H1 (cell line): ENCODE data around the gene PCCA. TPM values are rescaled to one million over a fixed set of nuclear protein-coding genes. Genes with fewer than 3 reads are reported as not detected.

Source experiments
- CTCF ChIA-PET: fragments of 300-600 bp; sonication (Branson Sonifier 250); formaldehyde crosslinking; loops from one replicate; lab custom pipeline; 2021; ENCODE audit not compliant: partially characterized antibody; lab: Charles Lee
- POLR2A ChIA-PET: fragments of 300-600 bp; sonication (Branson Sonifier 250); formaldehyde crosslinking; loops from one replicate; lab custom pipeline; 2021; ENCODE audit warnings: inconsistent platforms; ENCODE audit not compliant: partially characterized antibody; lab: Charles Lee
- DNase-seq, 2 experiments: peaks; one replicate each; pipeline versions ENCODE4 v3.0.0 to v3.0.0-alpha.2; 2010 to 2022; ENCODE audit warnings: low spot score in 2 of 2, low read depth in 1 of 2, mixed read lengths in 1 of 2
- FAIRE-seq: peaks from 2 replicates; lab custom pipeline; 2011; peaks lifted over from hg19 to GRCh38; lab: Jason Lieb, UNC
- H2AFZ ChIP-seq: 2 replicates; pipeline ENCODE4 v1.8.1; 2012; ENCODE audit warnings: low read length, inconsistent platforms
- H2AK5ac ChIP-seq: 2 replicates; pipeline ENCODE4 v1.6.1; 2013; ENCODE audit warnings: low read depth, low read length
- H2BK120ac ChIP-seq: replicated peaks from 2 replicates; pipeline ENCODE3; 2013; ENCODE audit warnings: low read depth, low read length, inconsistent platforms
- H2BK12ac ChIP-seq: 2 replicates; pipeline ENCODE4 v1.6.1; 2013; ENCODE audit warnings: low read depth, low read length
- H2BK15ac ChIP-seq: 2 replicates; pipeline ENCODE4 v1.6.1; 2013; ENCODE audit warnings: low read length
- H2BK20ac ChIP-seq: 2 replicates; pipeline ENCODE4 v1.6.1; 2013; ENCODE audit warnings: low read length
- H2BK5ac ChIP-seq: 2 replicates; pipeline ENCODE4 v1.6.1; 2013; ENCODE audit warnings: low read depth, low read length
- H3K14ac ChIP-seq: 2 replicates; pipeline ENCODE4 v1.6.1; 2013; ENCODE audit warnings: inconsistent platforms; ENCODE audit not compliant: insufficient read length
- H3K18ac ChIP-seq: 2 replicates; pipeline ENCODE4 v1.6.1; 2013; ENCODE audit warnings: low read length; ENCODE audit errors: extremely low read depth
- H3K23ac ChIP-seq: 2 replicates; pipeline ENCODE4 v1.6.1; 2013; ENCODE audit warnings: inconsistent platforms; ENCODE audit not compliant: insufficient read length
- H3K23me2 ChIP-seq: 2 replicates; pipeline ENCODE4 v1.6.1; 2013; ENCODE audit warnings: low read depth, low read length
- H3K27ac ChIP-seq: 2 replicates; pipeline ENCODE4 v1.6.1; 2011; ENCODE audit warnings: low read depth, low read length, inconsistent platforms
- H3K27me3 ChIP-seq, 4 experiments: replicated peaks in 1 of 4; 1 replicate in 1 of 4; 2 replicates in 3 of 4; pipeline versions ENCODE4 v1.6.1 to v1.8.1; 2011 to 2013; ENCODE audit warnings: low read length in 3 of 4, mild to moderate bottlenecking in 3 of 4, inconsistent platforms in 2 of 4, mixed read lengths in 2 of 4, moderate library complexity in 1 of 4; ENCODE audit not compliant: control insufficient read depth in 3 of 4, insufficient read depth in 3 of 4; ENCODE audit errors: extremely low read depth in 1 of 4
- H3K36me3 ChIP-seq, 4 experiments: 2 replicates each; pipeline versions ENCODE4 v1.6.1 to v1.8.1; 2011 to 2013; ENCODE audit warnings: mild to moderate bottlenecking in 4 of 4, low read length in 3 of 4, moderate library complexity in 2 of 4, control low read depth in 1 of 4, inconsistent platforms in 1 of 4; ENCODE audit not compliant: insufficient read depth in 4 of 4, control insufficient read depth in 2 of 4
- H3K4ac ChIP-seq: replicated peaks from 2 replicates; pipeline ENCODE3; 2013; ENCODE audit warnings: low read length, low read depth, mixed read lengths, inconsistent platforms; ENCODE audit not compliant: insufficient read length
- H3K4me1 ChIP-seq, 4 experiments: replicated peaks in 1 of 4; 1 replicate in 1 of 4; 2 replicates in 3 of 4; pipeline versions ENCODE4 v1.6.1 to v1.8.1; 2011 to 2013; ENCODE audit warnings: low read length in 3 of 4, inconsistent platforms in 2 of 4, mixed read lengths in 1 of 4; ENCODE audit not compliant: insufficient read depth in 4 of 4, control insufficient read depth in 3 of 4
- H3K4me2 ChIP-seq, 2 experiments: 2 replicates each; pipeline versions ENCODE4 v1.6.1 to v1.8.1; 2011 to 2013; ENCODE audit warnings: low read depth in 2 of 2, low read length in 2 of 2, control low read depth in 1 of 2, inconsistent platforms in 1 of 2, mild to moderate bottlenecking in 1 of 2; ENCODE audit not compliant: insufficient read depth in 1 of 2
- H3K4me3 ChIP-seq, 4 experiments: fragments of 200-600, 300-600 bp in 1 of 4; sonication (generic), shearing (Covaris generic), sonication (Bioruptor Twin) in 1 of 4; 2 replicates each; pipeline versions ENCODE4 v1.5.1 to v1.8.1; 2011 to 2016; ENCODE audit warnings: low read length in 4 of 4, low read depth in 3 of 4, control low read depth in 2 of 4, inconsistent platforms in 2 of 4, mild to moderate bottlenecking in 2 of 4, mixed read lengths in 1 of 4, moderate library complexity in 1 of 4; ENCODE audit not compliant: insufficient read depth in 2 of 4; ENCODE audit errors: extremely low read depth in 1 of 4
- H3K56ac ChIP-seq: replicated peaks from 2 replicates; pipeline ENCODE3; 2013; ENCODE audit warnings: low read depth, mild to moderate bottlenecking, mixed read lengths, low read length, inconsistent platforms; ENCODE audit not compliant: insufficient read length
- H3K79me1 ChIP-seq: 2 replicates; pipeline ENCODE4 v1.6.1; 2013; ENCODE audit warnings: low read depth, low read length, control low read depth
- H3K79me2 ChIP-seq, 2 experiments: 2 replicates each; pipeline versions ENCODE4 v1.6.1 to v1.8.1; 2012 to 2013; ENCODE audit warnings: low read length in 2 of 2, mild to moderate bottlenecking in 2 of 2, inconsistent platforms in 1 of 2; ENCODE audit not compliant: insufficient read depth in 2 of 2, control insufficient read depth in 1 of 2
- H3K9ac ChIP-seq, 4 experiments: replicated peaks in 1 of 4; 1 replicate in 1 of 4; 2 replicates in 3 of 4; pipeline versions ENCODE4 v1.6.1 to v1.8.1; 2011 to 2013; ENCODE audit warnings: low read depth in 3 of 4, low read length in 3 of 4, control low read depth in 2 of 4, mild to moderate bottlenecking in 2 of 4, moderate library complexity in 2 of 4, inconsistent platforms in 1 of 4; ENCODE audit errors: extremely low read depth in 1 of 4
- H3K9me3 ChIP-seq, 2 experiments: 2 replicates each; pipeline versions ENCODE4 v1.6.1 to v1.8.1; 2012 to 2013; ENCODE audit warnings: mild to moderate bottlenecking in 2 of 2, moderate library complexity in 2 of 2, control low read depth in 1 of 2, inconsistent platforms in 1 of 2, low read depth in 1 of 2, low read length in 1 of 2, mixed read lengths in 1 of 2; ENCODE audit not compliant: insufficient read depth in 2 of 2
- H4K20me1 ChIP-seq, 2 experiments: replicated peaks in 1 of 2; 2 replicates each; pipeline versions ENCODE3 to v1.8.1; 2011 to 2013; ENCODE audit warnings: inconsistent platforms in 2 of 2, low read length in 2 of 2, mild to moderate bottlenecking in 1 of 2; ENCODE audit not compliant: insufficient read depth in 2 of 2, control insufficient read depth in 1 of 2
- H4K5ac ChIP-seq: 2 replicates; pipeline ENCODE4 v1.6.1; 2013; ENCODE audit warnings: low read length, low read depth, mixed read lengths, inconsistent platforms; ENCODE audit not compliant: insufficient read length
- H4K8ac ChIP-seq: 2 replicates; pipeline ENCODE4 v1.8.0; 2013; ENCODE audit warnings: mild to moderate bottlenecking, moderate library complexity, low read length, inconsistent platforms; ENCODE audit not compliant: insufficient read depth; ENCODE audit errors: extremely low read depth
- H4K91ac ChIP-seq: replicated peaks from 2 replicates; pipeline ENCODE3; 2013; ENCODE audit warnings: low read length, mixed read lengths, inconsistent platforms; ENCODE audit not compliant: insufficient read length
- CBX5 ChIP-seq: fragments of 300-800, 300-1000 bp; sonication (generic); IDR thresholded peaks from 2 replicates; pipeline ENCODE4 v1.7.1; 2016; ENCODE audit warnings: antibody characterized with exemption, low read length, low read depth
- CHD1 ChIP-seq: IDR thresholded peaks from 2 replicates; pipeline ENCODE4 v1.6.1; 2012; ENCODE audit warnings: low read depth, low read length, improper control_type of control experiment
- CREB1 ChIP-seq: IDR thresholded peaks from 2 replicates; pipeline ENCODE4 v1.6.1; 2012; ENCODE audit warnings: inconsistent platforms
- CTBP2 ChIP-seq: IDR thresholded peaks from 2 replicates; pipeline ENCODE4 v1.7.0; 2011; ENCODE audit warnings: borderline replicate concordance, mild to moderate bottlenecking, moderate library complexity, mixed read lengths, low read length; ENCODE audit not compliant: insufficient read depth, insufficient read length
- JUND ChIP-seq: IDR thresholded peaks from 2 replicates; pipeline ENCODE4 v1.6.1; 2011; ENCODE audit warnings: mild to moderate bottlenecking, improper control_type of control experiment, low read length
- MAFK ChIP-seq: IDR thresholded peaks from 2 replicates; pipeline ENCODE4 v1.6.1; 2012; ENCODE audit warnings: low read depth, mild to moderate bottlenecking, improper control_type of control experiment, low read length
- PHF8 ChIP-seq: fragments of 200-600 bp; sonication (generic); conservative IDR thresholded peaks from 2 replicates; pipeline ENCODE4 v1.7.1; 2012; ENCODE audit warnings: low read depth, mild to moderate bottlenecking, inconsistent platforms, low read length, moderate library complexity
- RNF2 ChIP-seq: fragments of 200-900, 300-1000 bp; sonication (generic); IDR thresholded peaks from 2 replicates; pipeline ENCODE4 v1.7.1; 2016; ENCODE audit warnings: borderline replicate concordance, low read depth, mild to moderate bottlenecking, antibody characterized with exemption, low read length; ENCODE audit not compliant: poor library complexity, severe bottlenecking; ENCODE audit errors: missing control alignments
- SIX5 ChIP-seq: IDR thresholded peaks from 2 replicates; pipeline ENCODE4 v1.6.1; 2011; ENCODE audit warnings: mild to moderate bottlenecking, low read depth, low read length
- SP2 ChIP-seq: IDR thresholded peaks from 2 replicates; pipeline ENCODE4 v1.6.1; 2012; ENCODE audit warnings: mild to moderate bottlenecking, low read length, inconsistent platforms
- TAF7 ChIP-seq: optimal IDR thresholded peaks from 2 replicates; pipeline ENCODE3; 2011; ENCODE audit warnings: low read depth, mild to moderate bottlenecking, inconsistent platforms, low read length, moderate library complexity, borderline replicate concordance
- TCF12 ChIP-seq: IDR thresholded peaks from 2 replicates; pipeline ENCODE4 v1.6.1; 2011; ENCODE audit warnings: low read depth, mild to moderate bottlenecking, low read length
- TEAD4 ChIP-seq: IDR thresholded peaks from 2 replicates; pipeline ENCODE4 v1.6.1; 2012; ENCODE audit warnings: low read depth, low read length, inconsistent platforms, mixed read lengths
- WGBS, 2 experiments: shearing (Covaris generic) in 1 of 2; methylation state at CpG; one replicate each; pipeline versions ENCODE4 v1.1.6 to v1.1.7; 2013 to 2015; ENCODE audit warnings: low lambda C conversion rate in 2 of 2, mixed read lengths in 2 of 2, inconsistent platforms in 1 of 2, low coverage in 1 of 2, missing lambda C conversion rate in 1 of 2; ENCODE audit not compliant: insufficient replicate concordance in 2 of 2, insufficient coverage in 1 of 2, insufficient read length in 1 of 2; ENCODE audit errors: extremely low coverage in 1 of 2, missing lambda C conversion rate in 1 of 2; 5-methylcytosine and 5-hydroxymethylcytosine counted together
- polyA plus RNA-seq, 7 experiments: library from polyadenylated mRNA; depleted of rRNA in 3 of 7; stranded (reverse) in 5 of 7; unstranded in 2 of 7; fragments of >200 nt in 5 of 7; fragments of 200-250 nt in 2 of 7; gene quantifications; 1 replicate in 5 of 7; 2 replicates in 1 of 7; 4 replicates in 1 of 7; pipeline versions ENCODE4 v1.2.1 to v1.2.3, GENCODE V29; 2011 to 2013; ENCODE audit warnings: missing spikeins in 2 of 7, mixed read lengths in 2 of 7
- total RNA-seq: library from RNA; stranded (reverse); fragmentation: NEBNext Ultra II Directional; extraction: Animal tissue kit (Norgen Biotek cat#: 25700); gene quantifications from 2 replicates; pipeline ENCODE4 v1.2.1, GENCODE V29; 2021
- TF ChIP-seq, protein P1 (sequence below): IDR thresholded peaks from 2 replicates; pipeline ENCODE4 v1.6.1; 2012; ENCODE audit warnings: inconsistent platforms

PCCA gene
- total and polyA plus RNA-seq, 2 of the 8 experiments (the other 6 are each of a cell fraction or from before 2014, with no cell fraction given): 18.4 to 49.8 TPM

DNA sequence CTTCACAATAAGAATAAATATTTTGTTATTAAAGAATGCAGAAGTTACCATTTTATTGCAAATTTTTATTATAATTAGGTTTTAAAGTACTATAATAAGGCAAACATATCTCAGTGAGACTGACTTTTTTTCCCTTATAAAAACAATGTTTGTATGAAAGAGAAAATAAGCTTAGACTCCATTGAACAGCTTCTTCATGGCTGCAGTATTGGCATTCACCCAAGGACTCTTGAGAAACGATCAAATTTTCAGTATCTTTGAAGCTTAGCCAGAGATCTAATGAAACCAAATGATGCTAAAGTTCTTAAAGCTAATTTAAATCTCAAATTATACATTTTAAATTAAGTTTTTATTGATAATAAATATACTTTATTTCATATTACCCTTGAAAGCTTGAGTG lies 371.4 kb downstream of the PCCA start:
- no peak overlapping the region for H3K4me3 ChIP-seq
- DNase-seq (no peak), FAIRE-seq (no peak)
- no peak overlapping the region for H3K18ac ChIP-seq
- H3K4me1 ChIP-seq: peaks cover 3 to 7% (median 5%) of the 10 kb centered on the region in 4 experiments; a peak in 5 of 7 replicates
- H4K8ac ChIP-seq: no peak overlapping the region
- H3K4ac ChIP-seq: no peak overlapping the region
- WGBS, 2 experiments: 96% methylated on average over 1 of the region's 1 CpG; no CpG with 5 or more reads in 1 of the 2 experiments
- H2BK12ac ChIP-seq: no peak overlapping the region
- no peak overlapping the region for H2BK120ac ChIP-seq
- no peak overlapping the region for H4K91ac ChIP-seq
- no peaks in the 10 kb centered on the region; the same call in 1 of the 2 replicates for H3K79me1 ChIP-seq
- H4K5ac ChIP-seq: no peak overlapping the region
- H3K14ac ChIP-seq: no peak overlapping the region
- ChIA-PET CTCF (interaction anchor here (0.7 to 1.2 kb wide), 3 partner anchors 11 to 62 kb away, joined by 3 to 4 read pairs (median 3); no protein-coding TSS in a partner anchor), POLR2A (interaction anchor here (1.0 to 1.7 kb wide), 2 partner anchors 11 to 17 kb away, joined by 3 to 4 read pairs; no protein-coding TSS in a partner anchor)
- no peak overlapping the region for H3K9ac ChIP-seq
- H3K27ac ChIP-seq: no peak overlapping the region
- no peak overlapping the region for H2AK5ac ChIP-seq
- no peak overlapping the region for H3K56ac ChIP-seq
- no peak overlapping the region for H2BK20ac ChIP-seq
- H4K20me1 ChIP-seq: no peaks in the 10 kb centered on the region
- no peaks in the 10 kb centered on the region; the same call in 1 of the 2 replicates for H3K23me2 ChIP-seq
- H2AFZ ChIP-seq: no peak overlapping the region
- H2BK5ac ChIP-seq: no peak overlapping the region
- H2BK15ac ChIP-seq: no peak overlapping the region
- peaks cover 0 to 3% (median 1%) of the 10 kb centered on the region in 4 experiments; a peak in 3 of 8 replicates for H3K36me3 ChIP-seq
- H3K4me2 ChIP-seq: no peak overlapping the region
- H3K27me3 ChIP-seq: no peaks in the 10 kb centered on the region
- no peak overlapping the region for H3K23ac ChIP-seq
- H3K9me3 ChIP-seq: peaks cover 5 to 6% of the 10 kb centered on the region in 2 experiments; a peak in 3 of 4 replicates
- no peaks in the 10 kb centered on the region for H3K79me2 ChIP-seq
- TF ChIP-seq RNF2 (no peak), MAFK (no peak), CTBP2 (no peak), CHD1 (no peak), PHF8 (no peak), TEAD4 (no peak), TCF12 (no peak), CBX5 (no peak), CREB1 (no peak), SP2 (no peak), SIX5 (no peak), TAF7 (no peak), JUND (no peak)
- TF ChIP-seq, protein P1, sequence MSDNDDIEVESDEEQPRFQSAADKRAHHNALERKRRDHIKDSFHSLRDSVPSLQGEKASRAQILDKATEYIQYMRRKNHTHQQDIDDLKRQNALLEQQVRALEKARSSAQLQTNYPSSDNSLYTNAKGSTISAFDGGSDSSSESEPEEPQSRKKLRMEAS: no peak
